ENCODE data around the gene TMEM250.
A peak's percentile ranks its signal among the peaks of the same experiment; 100 is the strongest.

The TMEM250 gene

DNA sequence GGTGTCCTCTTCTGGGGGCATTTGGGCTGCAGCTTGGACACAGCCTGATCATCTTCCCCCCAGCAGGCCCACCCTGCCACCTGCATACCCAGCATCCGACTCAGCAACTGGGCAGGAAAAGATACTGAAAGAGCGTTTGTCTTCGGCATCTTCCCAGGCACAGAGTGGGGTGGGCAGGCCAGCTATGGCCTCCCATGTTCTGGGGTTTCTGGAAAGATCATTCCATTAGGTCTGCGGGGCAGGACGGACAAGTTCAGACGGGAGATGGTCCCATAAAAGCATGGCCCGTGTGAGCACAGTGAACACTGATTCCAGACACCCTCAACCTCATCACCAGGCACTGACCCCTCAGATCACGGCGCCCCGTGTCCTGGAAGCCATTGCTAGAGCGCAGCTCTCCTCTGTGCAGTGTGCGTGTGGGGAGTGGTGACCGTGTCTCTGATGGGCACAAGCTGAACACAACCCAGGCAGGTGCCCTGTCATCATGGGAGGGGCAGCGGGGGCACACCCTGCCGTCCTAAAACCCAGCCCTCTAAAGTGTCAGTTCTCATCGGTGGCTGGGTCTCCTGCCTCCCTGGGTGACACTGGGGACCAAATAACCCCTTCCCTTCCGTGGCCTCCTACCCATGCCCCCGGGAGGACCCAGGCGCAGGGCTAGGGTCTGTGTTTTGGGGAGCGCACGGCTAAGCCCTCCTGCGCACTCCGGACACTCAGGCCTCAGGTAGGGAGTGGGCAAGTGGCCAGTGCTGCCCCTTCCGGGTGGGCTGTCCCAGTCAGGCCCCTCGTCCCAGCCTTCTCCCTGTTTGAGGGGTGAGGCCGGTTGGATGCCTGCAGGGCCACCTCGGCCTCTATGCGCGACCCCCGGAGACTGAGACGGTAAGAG lies 13.2 kb upstream of the TMEM250 start:
- Mint-ChIP-seq H3K36me3 (ENCODE audit: low read depth) (no peaks in the 10 kb centered on the region), H3K9me3 (no peaks in the 10 kb centered on the region), H3K27me3 (ENCODE audit: low read depth) (peaks cover 20% of the 10 kb centered on the region), H3K27ac (no peak overlapping the region), H3K4me3 (no peak overlapping the region), H3K4me1 (ENCODE audit: low read depth) (no peaks in the 10 kb centered on the region)
- no peak for DNase-seq (ENCODE audit: low spot score)

DNA sequence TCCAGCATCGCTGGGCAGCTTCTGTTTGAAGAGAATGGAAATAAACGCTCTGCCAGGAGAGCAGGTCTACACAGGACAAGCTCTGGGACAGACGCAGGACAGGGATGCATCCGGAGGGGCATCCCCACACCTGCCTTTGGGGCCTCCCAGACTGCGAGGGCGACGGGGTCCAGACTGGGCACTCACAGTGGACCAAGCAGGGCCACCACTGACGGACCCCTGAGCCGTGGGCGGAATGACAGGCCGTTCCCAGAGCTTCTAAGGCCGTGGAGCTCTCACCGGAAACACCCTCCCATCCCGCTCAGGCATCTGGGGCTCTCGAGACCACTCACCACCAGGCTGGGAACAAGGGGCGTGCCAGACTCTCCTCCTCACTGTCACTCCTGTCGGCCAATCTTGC lies 10.5 kb upstream of the TMEM250 start:
- Mint-ChIP-seq H3K4me3 (no peak overlapping the region), H3K27ac (no peak overlapping the region)

GRCh38 chr9:136128436-136128835 lies 9.8 kb upstream of the TMEM250 start:
- H3K27me3 Mint-ChIP-seq (ENCODE audit: low read depth) = peaks cover 10% of the 10 kb centered on the region
- no peak overlapping the region for H3K27ac Mint-ChIP-seq
- no peaks in the 10 kb centered on the region for H3K4me1 Mint-ChIP-seq (ENCODE audit: low read depth)
- H3K36me3 Mint-ChIP-seq (ENCODE audit: low read depth) = no peaks in the 10 kb centered on the region
- DNase-seq (ENCODE audit: low spot score) = no peak
- no peak overlapping the region for H3K4me3 Mint-ChIP-seq
- H3K9me3 Mint-ChIP-seq = peaks cover 7% of the 10 kb centered on the region

More for the DNA sequence above, 10.5 kb upstream of the TMEM250 start:
- peaks cover 17% of the 10 kb centered on the region for H3K27me3 Mint-ChIP-seq (ENCODE audit: low read depth)
- H3K4me1 Mint-ChIP-seq (ENCODE audit: low read depth) = no peaks in the 10 kb centered on the region
- H3K36me3 Mint-ChIP-seq (ENCODE audit: low read depth) = no peaks in the 10 kb centered on the region
- H3K9me3 Mint-ChIP-seq = peaks cover 7% of the 10 kb centered on the region
- no peak for DNase-seq (ENCODE audit: low spot score)

DNA sequence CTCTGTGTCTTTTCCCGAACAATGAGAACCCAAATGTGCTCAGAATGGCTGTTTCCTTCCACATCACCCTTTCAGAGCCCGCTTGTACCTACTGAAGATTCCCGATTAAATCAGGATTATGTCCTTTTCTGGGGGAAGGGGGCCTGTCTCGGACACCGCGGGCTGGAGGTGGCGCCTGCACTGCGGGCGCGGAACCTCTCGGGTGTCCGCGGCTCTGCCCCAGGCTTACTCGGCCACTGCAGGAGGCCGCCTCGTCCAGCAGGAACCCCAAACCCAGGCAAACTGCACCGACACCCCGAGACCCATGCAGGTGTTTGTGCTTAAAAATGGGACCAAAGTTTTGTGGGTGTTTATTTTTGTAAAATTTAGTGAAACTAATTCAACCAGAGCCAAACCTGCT lies 8.6 kb upstream of the TMEM250 start:
- no peak overlapping the region for H3K4me3 Mint-ChIP-seq
- peaks cover 9% of the 10 kb centered on the region for H3K27me3 Mint-ChIP-seq (ENCODE audit: low read depth)

DNA sequence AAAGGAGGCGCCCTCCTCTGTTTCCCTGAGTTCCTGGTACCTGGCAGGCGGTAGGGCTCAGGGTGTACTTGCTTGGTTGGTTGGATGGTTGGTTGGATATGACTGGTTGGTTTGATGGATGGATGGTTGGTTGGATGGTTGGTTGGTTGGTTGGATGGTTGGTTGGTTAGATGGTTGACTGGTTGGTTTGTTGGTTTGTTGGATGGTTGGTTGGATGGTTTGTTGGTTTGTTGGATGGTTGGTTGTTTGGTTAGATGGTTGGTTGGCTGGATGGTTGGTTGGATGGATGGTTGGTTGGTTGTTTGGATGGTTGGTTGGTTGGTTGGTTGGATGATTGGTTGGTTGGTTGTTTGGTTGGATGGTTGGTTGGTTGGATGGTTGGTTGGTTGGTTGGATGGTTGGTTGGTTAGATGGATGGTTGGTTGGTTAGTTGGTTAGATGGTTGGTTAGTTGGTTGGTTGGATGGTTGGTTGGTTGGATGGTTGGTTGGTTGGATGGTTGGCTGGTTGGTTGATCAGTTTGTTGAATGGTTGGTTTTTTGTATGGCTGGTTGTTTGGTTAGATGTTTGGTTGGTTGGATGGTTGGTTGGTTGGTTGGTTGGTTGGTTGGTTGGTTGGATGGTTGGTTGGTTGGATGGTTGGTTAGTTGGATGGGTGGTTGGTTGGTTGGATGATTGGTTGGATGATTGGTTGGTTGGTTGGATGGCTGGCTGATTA lies 6.5 kb upstream of the TMEM250 start:
- Mint-ChIP-seq H3K9me3 (peaks cover 7% of the 10 kb centered on the region), H3K27ac (no peak overlapping the region), H3K4me3 (no peak overlapping the region), H3K36me3 (ENCODE audit: low read depth) (no peaks in the 10 kb centered on the region), H3K4me1 (ENCODE audit: low read depth) (no peaks in the 10 kb centered on the region), H3K27me3 (ENCODE audit: low read depth) (peaks cover 2% of the 10 kb centered on the region)
- no peak for DNase-seq (ENCODE audit: low spot score)

More for the DNA sequence above, 8.6 kb upstream of the TMEM250 start:
- no peak overlapping the region for H3K27ac Mint-ChIP-seq
- DNase-seq (ENCODE audit: low spot score) = no peak
- no peaks in the 10 kb centered on the region for H3K36me3 Mint-ChIP-seq (ENCODE audit: low read depth)
- peaks cover 7% of the 10 kb centered on the region for H3K9me3 Mint-ChIP-seq
- H3K4me1 Mint-ChIP-seq (ENCODE audit: low read depth) = no peaks in the 10 kb centered on the region

DNA sequence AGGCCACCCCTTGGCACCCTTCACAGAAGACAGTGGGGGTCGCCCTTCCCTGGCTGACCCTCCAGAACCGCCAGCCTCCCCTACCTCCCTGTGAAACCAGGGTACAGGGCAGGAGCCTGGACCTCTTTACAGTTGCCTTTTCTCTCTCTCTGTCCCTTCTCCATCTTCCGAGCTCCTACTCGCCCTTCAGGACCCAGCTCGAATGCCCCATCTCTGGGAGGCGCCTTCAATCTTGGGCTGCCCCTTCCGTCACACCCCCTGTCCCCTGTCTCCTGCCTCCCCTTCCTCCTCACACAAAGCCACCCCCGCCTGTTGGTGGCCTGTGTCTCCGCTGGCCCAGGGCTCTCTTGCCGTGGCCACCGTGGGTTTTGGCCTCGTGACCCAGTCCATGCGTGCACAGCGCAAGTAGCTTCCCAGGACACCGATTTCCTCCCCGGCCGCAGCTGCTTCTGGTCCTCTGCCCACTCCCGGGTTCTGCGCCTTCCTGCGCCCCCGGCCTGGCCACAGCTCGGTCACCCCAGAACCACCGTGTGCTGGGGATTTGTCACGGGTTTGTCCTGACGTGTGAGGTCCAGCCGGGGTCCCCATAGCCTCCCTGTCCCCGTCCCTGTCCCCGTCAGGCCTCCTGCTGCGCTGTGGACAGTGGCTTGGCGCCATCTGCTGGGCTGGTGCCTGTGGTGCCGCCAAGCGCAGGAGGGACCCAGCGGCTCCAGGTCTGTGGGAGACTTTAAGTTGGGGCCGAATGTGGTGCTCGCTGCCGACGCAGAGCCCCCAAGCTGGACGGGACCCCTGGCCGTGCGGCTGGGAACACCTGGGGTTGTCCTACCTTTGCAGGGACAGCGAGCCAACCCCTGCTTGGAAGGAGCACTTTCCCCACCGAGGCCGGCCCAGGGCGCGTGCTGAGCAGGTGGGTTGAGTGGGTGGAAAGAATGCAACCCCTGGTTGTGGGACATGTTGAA lies 4.0 kb upstream of the TMEM250 start:
- Mint-ChIP-seq H3K27me3 (ENCODE audit: low read depth) (peaks cover 2% of the 10 kb centered on the region), H3K36me3 (ENCODE audit: low read depth) (no peaks in the 10 kb centered on the region), H3K4me3 (no peak overlapping the region), H3K9me3 (peaks cover 7% of the 10 kb centered on the region), H3K27ac (no peak overlapping the region), H3K4me1 (ENCODE audit: low read depth) (no peaks in the 10 kb centered on the region)
- DNase-seq (ENCODE audit: low spot score) = peak; percentile 70

DNA sequence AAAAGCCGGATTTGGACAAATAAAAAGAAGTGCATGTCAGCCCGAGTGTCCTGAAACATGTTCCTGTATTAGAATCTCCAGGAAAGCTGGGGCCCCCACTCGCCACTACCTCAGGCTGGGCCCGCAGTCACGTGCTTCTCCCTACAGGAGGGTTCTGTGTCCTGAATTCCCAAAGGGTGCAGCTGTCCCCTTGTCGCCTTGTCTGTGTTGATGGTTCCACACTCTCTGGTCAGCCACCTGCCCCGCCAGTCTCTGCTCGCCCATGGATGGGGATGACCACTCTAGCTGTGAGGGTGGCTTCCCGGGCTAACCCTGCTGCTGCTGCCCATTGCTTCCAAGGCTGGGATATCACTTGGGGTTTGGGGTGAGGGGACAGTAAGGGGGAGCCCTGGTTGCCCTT lies 3.1 kb upstream of the TMEM250 start:
- DNase-seq (ENCODE audit: low spot score) = no peak
- no peaks in the 10 kb centered on the region for H3K36me3 Mint-ChIP-seq (ENCODE audit: low read depth)
- H3K4me1 Mint-ChIP-seq (ENCODE audit: low read depth) = no peaks in the 10 kb centered on the region
- H3K27me3 Mint-ChIP-seq (ENCODE audit: low read depth) = no peaks in the 10 kb centered on the region
- no peak overlapping the region for H3K4me3 Mint-ChIP-seq
- no peak overlapping the region for H3K27ac Mint-ChIP-seq
- peaks cover 7% of the 10 kb centered on the region for H3K9me3 Mint-ChIP-seq

DNA sequence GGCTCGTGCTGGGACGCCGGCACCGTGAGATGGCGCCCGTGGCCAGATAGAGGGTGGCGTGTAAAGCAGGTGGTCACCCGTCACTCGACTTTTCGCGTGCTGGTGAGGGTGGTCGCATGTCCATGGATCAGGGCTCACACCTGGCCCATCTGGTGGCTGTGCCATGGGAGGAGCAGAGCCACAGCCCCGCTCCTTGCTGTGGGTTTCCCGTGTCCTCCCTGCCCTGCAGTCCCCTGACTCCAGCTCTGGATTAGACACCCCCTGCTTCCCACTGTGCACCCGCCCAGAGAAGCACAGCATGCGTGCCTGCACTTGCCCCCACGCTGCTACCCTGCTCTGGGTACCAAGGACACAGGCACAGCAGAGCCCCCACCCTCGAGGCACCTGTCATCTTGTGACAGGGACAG lies 1.8 kb upstream of the TMEM250 start:
- no peaks in the 10 kb centered on the region for H3K4me1 Mint-ChIP-seq (ENCODE audit: low read depth)
- H3K4me3 Mint-ChIP-seq = no peak overlapping the region
- peaks cover 7% of the 10 kb centered on the region for H3K9me3 Mint-ChIP-seq
- DNase-seq (ENCODE audit: low spot score) = no peak
- no peak overlapping the region for H3K27ac Mint-ChIP-seq
- no peaks in the 10 kb centered on the region for H3K27me3 Mint-ChIP-seq (ENCODE audit: low read depth)
- no peaks in the 10 kb centered on the region for H3K36me3 Mint-ChIP-seq (ENCODE audit: low read depth)

- H3K36me3 Mint-ChIP-seq (ENCODE audit: low read depth) = peaks cover 3% of the 10 kb centered on the region
- no peak overlapping the region for H3K27ac Mint-ChIP-seq
Observed at GRCh38 chr9:136119883-136120393, 1.3 kb upstream of the TMEM250 start.

DNA sequence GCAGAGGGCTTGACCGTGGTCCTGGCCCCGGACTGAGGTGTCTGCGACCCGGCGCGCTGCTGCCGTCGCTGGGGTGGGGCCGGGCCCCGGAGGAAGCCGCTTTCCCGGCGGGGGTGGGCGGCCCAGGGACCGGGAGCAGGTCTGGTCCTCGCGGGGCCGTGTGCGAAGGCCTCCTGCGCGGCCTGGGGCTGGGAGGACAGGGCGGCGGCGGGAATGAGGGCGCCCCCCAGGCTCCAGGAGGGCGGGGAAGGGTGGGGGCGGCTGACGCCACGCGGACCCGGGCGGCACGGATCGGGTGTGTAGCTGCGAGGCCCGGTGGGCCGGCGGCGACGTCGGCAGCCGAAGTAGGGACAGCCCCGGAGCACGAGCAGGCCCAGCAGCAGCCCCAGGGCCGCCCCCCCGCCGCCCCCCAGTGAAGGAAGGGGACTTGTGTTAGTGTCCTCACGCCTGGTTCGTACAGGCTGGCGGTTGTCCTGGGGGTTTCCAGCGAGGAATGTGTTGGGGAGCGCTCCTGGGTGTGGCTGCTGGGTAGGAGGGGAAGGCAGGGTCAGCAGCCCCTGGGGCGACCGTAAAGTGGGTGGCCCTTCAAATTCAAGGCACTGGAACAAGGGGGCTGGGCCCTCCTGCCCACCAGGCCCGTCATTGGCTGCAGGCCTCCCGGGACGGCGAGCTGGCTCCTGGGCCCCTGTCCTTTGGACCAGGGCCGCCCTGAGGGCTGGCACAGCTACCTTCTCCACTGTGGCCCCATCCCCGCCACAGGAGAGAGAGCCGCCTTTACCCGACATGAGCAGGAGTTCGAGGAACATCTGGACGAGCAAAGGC lies 597 bp upstream of the TMEM250 start:
- H3K9me3 Mint-ChIP-seq = no peaks in the 10 kb centered on the region
- peak; percentile 26 for DNase-seq (ENCODE audit: low spot score)
- H3K4me3 Mint-ChIP-seq = peak overlapping the region; percentile 79
- peaks cover 8% of the 10 kb centered on the region for H3K36me3 Mint-ChIP-seq (ENCODE audit: low read depth)
- H3K27ac Mint-ChIP-seq = peak overlapping the region; percentile 78
- no peaks in the 10 kb centered on the region for H3K27me3 Mint-ChIP-seq (ENCODE audit: low read depth)
- no peaks in the 10 kb centered on the region for H3K4me1 Mint-ChIP-seq (ENCODE audit: low read depth)

More at GRCh38 chr9:136119883-136120393, 1.3 kb upstream of the TMEM250 start:
- Mint-ChIP-seq H3K9me3 (peaks cover 2% of the 10 kb centered on the region), H3K4me1 (ENCODE audit: low read depth) (no peaks in the 10 kb centered on the region), H3K27me3 (ENCODE audit: low read depth) (no peaks in the 10 kb centered on the region), H3K4me3 (peak overlapping the region; percentile 73)
- DNase-seq (ENCODE audit: low spot score) = no peak

DNA sequence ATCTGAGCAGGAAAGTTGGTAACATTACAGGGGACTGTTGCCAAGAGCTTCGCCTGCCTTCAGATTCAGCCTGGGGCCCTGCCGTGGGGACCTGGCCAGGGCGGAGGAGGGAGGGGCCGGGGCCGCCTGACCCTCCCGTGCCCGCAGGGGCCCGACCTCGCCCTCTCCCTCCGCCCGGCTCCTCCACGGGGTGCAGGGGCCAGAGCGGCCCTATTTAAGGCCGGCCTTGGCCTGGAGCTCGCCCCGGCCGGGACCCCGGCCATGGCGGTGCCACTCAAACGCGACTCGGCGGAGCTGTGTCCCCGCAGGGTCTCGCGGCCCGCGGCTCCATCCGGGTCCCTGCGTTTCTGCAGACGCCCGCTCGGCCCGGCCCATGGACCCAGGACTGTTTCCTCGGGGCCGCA lies 757 bp downstream of the TMEM250 start:
- Mint-ChIP-seq H3K4me1 (ENCODE audit: low read depth) (peaks cover 8% of the 10 kb centered on the region), H3K4me3 (peak overlapping the region; percentile 80), H3K27ac (peak overlapping the region; percentile 52), H3K36me3 (ENCODE audit: low read depth) (peaks cover 14% of the 10 kb centered on the region), H3K9me3 (no peaks in the 10 kb centered on the region), H3K27me3 (ENCODE audit: low read depth) (no peaks in the 10 kb centered on the region)
- DNase-seq (ENCODE audit: low spot score) = no peak

GRCh38 chr9:136117291-136117915 lies 1.3 kb downstream of the TMEM250 start:
- H3K36me3 Mint-ChIP-seq (ENCODE audit: low read depth) = peaks cover 14% of the 10 kb centered on the region
- peak overlapping the region; percentile 80 for H3K4me3 Mint-ChIP-seq
- H3K27ac Mint-ChIP-seq = peak overlapping the region; percentile 52

More at GRCh38 chr9:136117291-136117915, 1.3 kb downstream of the TMEM250 start:
- Mint-ChIP-seq H3K4me1 (ENCODE audit: low read depth) (peaks cover 8% of the 10 kb centered on the region), H3K27me3 (ENCODE audit: low read depth) (no peaks in the 10 kb centered on the region), H3K9me3 (no peaks in the 10 kb centered on the region)
- peak; percentile 25 for DNase-seq (ENCODE audit: low spot score)
